Ovary (tissue), 3 donors: ENCODE data around the gene NIT1.

Experiments used
- POLR2A ChIP-seq: fragments of 450-650 bp; IDR thresholded peaks from one replicate; pipeline ENCODE4 v1.6.1; 2017; ENCODE audit warnings: antibody characterized with exemption, mild to moderate bottlenecking, moderate library complexity
- TF ChIP-seq, protein P1 (sequence below), 3 donors: fragments of 450-650 bp in 2 of 3; fragments of 200-600 bp in 1 of 3; IDR thresholded peaks; one replicate each; pipeline versions ENCODE4 v1.5.1 to v1.8.0; 2016 to 2022; ENCODE audit warnings: antibody characterized with exemption in 3 of 3, mild to moderate bottlenecking in 1 of 3
- donor health status: DM: no; HTN: no; CAD: no.

DNA sequence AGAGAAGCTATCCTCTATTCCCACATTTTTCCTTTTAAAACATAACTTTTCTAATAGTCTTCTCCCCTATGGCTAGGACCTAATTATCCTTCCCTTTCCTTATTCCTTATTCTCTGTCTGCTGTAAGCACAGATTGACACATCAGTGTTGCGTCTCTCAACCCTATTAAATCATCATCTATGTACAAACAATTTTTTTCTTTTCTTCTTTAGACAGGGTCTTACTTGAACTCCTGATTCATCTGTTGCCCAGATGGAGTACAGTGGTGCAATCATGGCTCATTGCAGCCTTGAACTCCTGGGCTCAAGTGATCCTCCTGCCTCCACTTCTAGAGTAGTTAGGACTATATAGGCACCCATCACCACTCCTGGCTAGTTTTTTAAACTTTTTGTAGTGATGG is 11.5 kb upstream of the NIT1 start:
- TF ChIP-seq, protein P1, sequence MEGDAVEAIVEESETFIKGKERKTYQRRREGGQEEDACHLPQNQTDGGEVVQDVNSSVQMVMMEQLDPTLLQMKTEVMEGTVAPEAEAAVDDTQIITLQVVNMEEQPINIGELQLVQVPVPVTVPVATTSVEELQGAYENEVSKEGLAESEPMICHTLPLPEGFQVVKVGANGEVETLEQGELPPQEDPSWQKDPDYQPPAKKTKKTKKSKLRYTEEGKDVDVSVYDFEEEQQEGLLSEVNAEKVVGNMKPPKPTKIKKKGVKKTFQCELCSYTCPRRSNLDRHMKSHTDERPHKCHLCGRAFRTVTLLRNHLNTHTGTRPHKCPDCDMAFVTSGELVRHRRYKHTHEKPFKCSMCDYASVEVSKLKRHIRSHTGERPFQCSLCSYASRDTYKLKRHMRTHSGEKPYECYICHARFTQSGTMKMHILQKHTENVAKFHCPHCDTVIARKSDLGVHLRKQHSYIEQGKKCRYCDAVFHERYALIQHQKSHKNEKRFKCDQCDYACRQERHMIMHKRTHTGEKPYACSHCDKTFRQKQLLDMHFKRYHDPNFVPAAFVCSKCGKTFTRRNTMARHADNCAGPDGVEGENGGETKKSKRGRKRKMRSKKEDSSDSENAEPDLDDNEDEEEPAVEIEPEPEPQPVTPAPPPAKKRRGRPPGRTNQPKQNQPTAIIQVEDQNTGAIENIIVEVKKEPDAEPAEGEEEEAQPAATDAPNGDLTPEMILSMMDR (IDR thresholded peaks at IDR 0.05), result no peak
- TF ChIP-seq POLR2A, result no peak
